Measurements from ENCODE around the gene ARFGEF3. TPM values are rescaled to one million over a fixed set of nuclear protein-coding genes. Genes with fewer than 3 reads are reported as not detected.

ARFGEF3 gene
- polyA plus RNA-seq, 1 of the 3 experiments (the other 2 are of a cell fraction) = not detected

DNA sequence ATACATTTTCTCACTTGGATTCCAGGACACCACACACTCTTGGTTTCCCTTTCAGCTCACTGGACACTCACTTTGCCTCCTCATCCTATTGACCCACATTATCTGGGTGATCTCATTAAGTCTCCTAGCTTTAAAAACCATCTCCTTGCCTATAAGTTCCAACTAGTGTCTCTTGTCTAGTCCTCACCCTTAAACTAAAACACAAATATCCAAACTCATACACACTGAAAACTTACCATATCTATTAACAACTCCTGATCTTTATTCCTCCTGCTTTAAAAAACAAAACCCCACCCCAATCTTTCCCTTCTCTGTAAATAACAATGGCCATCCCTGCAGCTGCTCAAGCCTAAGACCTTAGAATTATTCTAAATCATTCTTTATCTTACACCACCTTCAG, 212.5 kb downstream of the ARFGEF3 start:
- no peak for DNase-seq
- no peaks in the 10 kb centered on the region for H3K79me2 ChIP-seq (ENCODE audit: insufficient read depth)
- H3K9me2 ChIP-seq = no peaks in the 10 kb centered on the region
- H3F3A ChIP-seq (replicated peaks; ENCODE audit: insufficient read depth) = no peaks in the 10 kb centered on the region
- no peaks in the 10 kb centered on the region for H4K20me1 ChIP-seq (ENCODE audit: insufficient read depth)
- H3K36me3 ChIP-seq (replicated peaks in 1 of 2; ENCODE audit: control insufficient read depth in 1 of 2, insufficient read depth in 2 of 2, low read length in 1 of 2) = no peaks in the 10 kb centered on the region
- H3K27me3 ChIP-seq (ENCODE audit: insufficient read depth) = no peaks in the 10 kb centered on the region
- no peak overlapping the region for H3K4me2 ChIP-seq
- H3K4me1 ChIP-seq (ENCODE audit: control insufficient read depth in 1 of 2, insufficient read depth in 2 of 2, low read depth in 1 of 2, low read length in 1 of 2) = peaks cover 0 to 3% of the 10 kb centered on the region in 2 experiments; a peak in 1 of 4 replicates
- H3K9ac ChIP-seq = no peak overlapping the region
- no peaks in the 10 kb centered on the region for H3K9me3 ChIP-seq
- H3K27ac ChIP-seq (ENCODE audit: low read depth in 2 of 2, low read length in 1 of 2) = no peak overlapping the region
- TF ChIP-seq YY1 (IDR thresholded peaks at IDR 0.05; ENCODE audit: low read depth) = no peak
- ChIA-PET CTCF (interaction anchor here (1.2 kb wide), 1 partner anchor 258 kb away, joined by 3 read pairs; no protein-coding TSS in a partner anchor), POLR2A (no interaction called here)
- H2AFZ ChIP-seq (ENCODE audit: low read depth) = no peak overlapping the region
- no peak overlapping the region for H3K4me3 ChIP-seq (ENCODE audit: low read depth in 2 of 2, low read length in 1 of 2)

DNA sequence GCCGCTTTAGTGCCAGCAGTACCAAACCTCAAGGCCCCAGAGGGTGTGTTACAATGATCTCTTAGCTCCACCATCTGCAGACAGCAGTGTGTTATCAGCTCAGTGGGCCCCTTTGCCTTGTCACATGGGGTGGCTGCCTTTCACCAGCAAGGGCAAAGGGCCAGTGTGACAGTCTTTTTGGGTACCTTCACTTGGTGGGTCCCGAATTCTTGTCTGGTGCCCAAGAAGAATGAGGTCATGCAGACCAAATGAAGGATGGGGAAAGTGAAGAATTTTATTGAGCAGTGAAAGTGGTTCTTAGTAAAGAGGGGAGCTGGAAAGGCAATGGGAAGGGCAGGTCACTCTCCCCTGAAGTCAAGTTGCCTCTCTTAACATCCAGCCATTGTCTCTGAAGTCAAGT, 213.1 kb downstream of the ARFGEF3 start:
- no peaks in the 10 kb centered on the region for H3K9me3 ChIP-seq
- no peak overlapping the region for H3K9ac ChIP-seq
- H3K36me3 ChIP-seq (replicated peaks in 1 of 2; ENCODE audit: control insufficient read depth in 1 of 2, insufficient read depth in 2 of 2, low read length in 1 of 2) = no peaks in the 10 kb centered on the region
- no peaks in the 10 kb centered on the region for H3K9me2 ChIP-seq
- H2AFZ ChIP-seq (ENCODE audit: low read depth) = no peak overlapping the region
- peaks cover 0 to 3% of the 10 kb centered on the region in 2 experiments; a peak in 1 of 4 replicates for H3K4me1 ChIP-seq (ENCODE audit: control insufficient read depth in 1 of 2, insufficient read depth in 2 of 2, low read depth in 1 of 2, low read length in 1 of 2)
- ChIA-PET POLR2A (no interaction called here), CTCF (interaction anchor here (1.2 kb wide), 1 partner anchor 259 kb away, joined by 3 read pairs; no protein-coding TSS in a partner anchor)
- no peaks in the 10 kb centered on the region for H3K79me2 ChIP-seq (ENCODE audit: insufficient read depth)
- H3K27ac ChIP-seq (ENCODE audit: low read depth in 2 of 2, low read length in 1 of 2) = no peak overlapping the region
- TF ChIP-seq SMC3 (IDR thresholded peaks at IDR 0.05; ENCODE audit: low read depth, low read length) (no peak), TCF12 (IDR thresholded peaks at IDR 0.05) (no peak), EP300 (IDR thresholded peaks at IDR 0.05; ENCODE audit: borderline replicate concordance in 1 of 2, low read depth in 1 of 2, low read length in 1 of 2) (no peak), TEAD4 (IDR thresholded peaks at IDR 0.05; ENCODE audit: borderline replicate concordance, insufficient read depth) (no peak), RAD21 (IDR thresholded peaks at IDR 0.05; ENCODE audit: low read length) (no peak), RCOR1 (IDR thresholded peaks at IDR 0.05; ENCODE audit: low read length) (no peak), FOXJ3 (CRISPR knock-in tag; IDR thresholded peaks at IDR 0.05) (no peak), JUND (IDR thresholded peaks at IDR 0.05) (no peak), GABPA (IDR thresholded peaks at IDR 0.05; ENCODE audit: low read depth) (no peak), CHD2 (IDR thresholded peaks at IDR 0.05; ENCODE audit: low read length, partially characterized antibody) (no peak), ELF1 (IDR thresholded peaks at IDR 0.05) (no peak), NFIC (IDR thresholded peaks at IDR 0.05; ENCODE audit: borderline replicate concordance) (no peak), FOSL2 (IDR thresholded peaks at IDR 0.05; ENCODE audit: borderline replicate concordance, low read depth) (no peak)
- TF ChIP-seq, protein P1, sequence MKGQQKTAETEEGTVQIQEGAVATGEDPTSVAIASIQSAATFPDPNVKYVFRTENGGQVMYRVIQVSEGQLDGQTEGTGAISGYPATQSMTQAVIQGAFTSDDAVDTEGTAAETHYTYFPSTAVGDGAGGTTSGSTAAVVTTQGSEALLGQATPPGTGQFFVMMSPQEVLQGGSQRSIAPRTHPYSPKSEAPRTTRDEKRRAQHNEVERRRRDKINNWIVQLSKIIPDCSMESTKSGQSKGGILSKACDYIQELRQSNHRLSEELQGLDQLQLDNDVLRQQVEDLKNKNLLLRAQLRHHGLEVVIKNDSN (IDR thresholded peaks at IDR 0.05; ENCODE audit: borderline replicate concordance, low read depth) = no peak
- TF ChIP-seq, protein P2, sequence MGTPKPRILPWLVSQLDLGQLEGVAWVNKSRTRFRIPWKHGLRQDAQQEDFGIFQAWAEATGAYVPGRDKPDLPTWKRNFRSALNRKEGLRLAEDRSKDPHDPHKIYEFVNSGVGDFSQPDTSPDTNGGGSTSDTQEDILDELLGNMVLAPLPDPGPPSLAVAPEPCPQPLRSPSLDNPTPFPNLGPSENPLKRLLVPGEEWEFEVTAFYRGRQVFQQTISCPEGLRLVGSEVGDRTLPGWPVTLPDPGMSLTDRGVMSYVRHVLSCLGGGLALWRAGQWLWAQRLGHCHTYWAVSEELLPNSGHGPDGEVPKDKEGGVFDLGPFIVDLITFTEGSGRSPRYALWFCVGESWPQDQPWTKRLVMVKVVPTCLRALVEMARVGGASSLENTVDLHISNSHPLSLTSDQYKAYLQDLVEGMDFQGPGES (IDR thresholded peaks at IDR 0.05; ENCODE audit: low read depth, low read length) = no peak
- TF ChIP-seq, protein P3, sequence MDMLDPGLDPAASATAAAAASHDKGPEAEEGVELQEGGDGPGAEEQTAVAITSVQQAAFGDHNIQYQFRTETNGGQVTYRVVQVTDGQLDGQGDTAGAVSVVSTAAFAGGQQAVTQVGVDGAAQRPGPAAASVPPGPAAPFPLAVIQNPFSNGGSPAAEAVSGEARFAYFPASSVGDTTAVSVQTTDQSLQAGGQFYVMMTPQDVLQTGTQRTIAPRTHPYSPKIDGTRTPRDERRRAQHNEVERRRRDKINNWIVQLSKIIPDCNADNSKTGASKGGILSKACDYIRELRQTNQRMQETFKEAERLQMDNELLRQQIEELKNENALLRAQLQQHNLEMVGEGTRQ (IDR thresholded peaks at IDR 0.05; ENCODE audit: borderline replicate concordance, low read depth, low read length) = no peak
- TF ChIP-seq, protein P4, sequence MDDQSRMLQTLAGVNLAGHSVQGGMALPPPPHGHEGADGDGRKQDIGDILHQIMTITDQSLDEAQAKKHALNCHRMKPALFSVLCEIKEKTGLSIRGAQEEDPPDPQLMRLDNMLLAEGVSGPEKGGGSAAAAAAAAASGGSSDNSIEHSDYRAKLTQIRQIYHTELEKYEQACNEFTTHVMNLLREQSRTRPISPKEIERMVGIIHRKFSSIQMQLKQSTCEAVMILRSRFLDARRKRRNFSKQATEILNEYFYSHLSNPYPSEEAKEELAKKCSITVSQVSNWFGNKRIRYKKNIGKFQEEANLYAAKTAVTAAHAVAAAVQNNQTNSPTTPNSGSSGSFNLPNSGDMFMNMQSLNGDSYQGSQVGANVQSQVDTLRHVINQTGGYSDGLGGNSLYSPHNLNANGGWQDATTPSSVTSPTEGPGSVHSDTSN (IDR thresholded peaks at IDR 0.05) = no peak
- H3K27me3 ChIP-seq (ENCODE audit: insufficient read depth) = no peaks in the 10 kb centered on the region
- H3K4me2 ChIP-seq = no peak overlapping the region
- H3F3A ChIP-seq (replicated peaks; ENCODE audit: insufficient read depth) = no peaks in the 10 kb centered on the region
- H3K4me3 ChIP-seq (ENCODE audit: low read depth in 2 of 2, low read length in 1 of 2) = no peak overlapping the region
- WGBS (ENCODE audit: low lambda C conversion rate) = 34% methylated on average over 2 of the region's 2 CpGs
- no peaks in the 10 kb centered on the region for H4K20me1 ChIP-seq (ENCODE audit: insufficient read depth)
- DNase-seq = no peak
